ENCODE results near the gene SCMH1.

- TF ChIP-seq CTCF (conservative IDR thresholded peaks at IDR 0.05; ENCODE audit: low read length) (no peak), EZH2phosphoT487 (IDR thresholded peaks at IDR 0.05; ENCODE audit: borderline replicate concordance, low read depth, low read length) (no peak)
Observed at GRCh38 chr1:41078193-41078592, 163.9 kb downstream of the SCMH1 start.

All from OCI-LY7 (cell line).